Spinal cord (tissue), 10 donors: ENCODE data around the gene SKIC8. TPM values are rescaled to one million over a fixed set of nuclear protein-coding genes. Genes with fewer than 3 reads are reported as not detected.

Source experiments
- DNase-seq, 6 donors: peaks; one replicate each; pipeline versions ENCODE4 v3.0.0 to v3.0.0-alpha.2; 2013 to 2015; ENCODE audit warnings: low spot score in 6 of 6, low read depth in 4 of 6
- H3K27ac ChIP-seq: one replicate; pipeline ENCODE4 v1.5.1; 2013; ENCODE audit warnings: low read depth, low read length, control low read depth
- H3K27me3 ChIP-seq: one replicate; pipeline ENCODE4 v1.6.1; 2013; ENCODE audit warnings: low read length; ENCODE audit not compliant: control insufficient read depth, insufficient read depth
- H3K36me3 ChIP-seq: one replicate; pipeline ENCODE4 v1.6.1; 2013; ENCODE audit warnings: low read length; ENCODE audit not compliant: control insufficient read depth, insufficient read depth
- H3K4me1 ChIP-seq: one replicate; pipeline ENCODE4 v1.6.1; 2013; ENCODE audit warnings: low read length; ENCODE audit not compliant: control insufficient read depth, insufficient read depth
- H3K4me3 ChIP-seq: one replicate; pipeline ENCODE4 v1.5.1; 2013; ENCODE audit warnings: low read depth, low read length, control low read depth
- H3K9me3 ChIP-seq: one replicate; pipeline ENCODE4 v1.6.1; 2013; ENCODE audit warnings: low read length; ENCODE audit not compliant: control insufficient read depth, insufficient read depth
- WGBS: methylation state at CpG from one replicate; pipeline ENCODE4 v1.1.5; 2013; ENCODE audit warnings: missing lambda C conversion rate; ENCODE audit not compliant: insufficient coverage; 5-methylcytosine and 5-hydroxymethylcytosine counted together
- long read RNA-seq, 4 donors: transcript quantifications; one replicate each; lab custom pipeline, GENCODE V29; 2026
- polyA plus RNA-seq, 2 donors: library from polyadenylated mRNA; unstranded; fragments of 120-200 nt; gene quantifications; one replicate each; pipeline ENCODE4 v1.2.1, GENCODE V29; 2013; ENCODE audit not compliant: insufficient read length in 2 of 2
- total RNA-seq, 2 donors: library from RNA; depleted of rRNA in 1 of 2; stranded (reverse); fragments of 120-200 nt in 1 of 2; fragments of >200 nt in 1 of 2; gene quantifications; one replicate each; pipeline versions ENCODE4 v1.2.3 to v1.2.4, GENCODE V29; 2013 to 2014
- donor health status: healthy.

Gene SKIC8
- total RNA-seq (10 to 100 TPM; 71.8 to 89.6 TPM), polyA plus RNA-seq (100 to 1,000 TPM in 1 of 2 donors, 10 to 100 TPM in 1; 97.9 to 104 TPM)
- long read RNA-seq, donor 1, transcript WDR61-203 (2 exons, 927 nt) = minor isoform, 5 of 80 reads
- long read RNA-seq, donor 1, transcript WDR61-201 (11 exons, 1,387 nt) = major isoform, 37 of 80 reads
- long read RNA-seq, donor 1, transcript WDR61-210 (1 exons, 3,629 nt) = minor isoform, 23 of 80 reads
- long read RNA-seq, donor 1, partial matches to known transcripts = 11 of 80 reads
- long read RNA-seq, donor 1, other reads (novel, unspliced or antisense) = 0 of 80 reads
- long read RNA-seq, donor 2, transcript WDR61-201 (11 exons, 1,387 nt) = major isoform, 13 of 20 reads
- long read RNA-seq, donor 2, partial matches to known transcripts = 0 of 20 reads
- long read RNA-seq, donor 2, other reads (novel, unspliced or antisense) = 0 of 20 reads
- long read RNA-seq, donor 3, transcript WDR61-201 (11 exons, 1,387 nt) = major isoform, 18 of 55 reads
- long read RNA-seq, donor 3, partial matches to known transcripts = 31 of 55 reads
- long read RNA-seq, donor 3, other reads (novel, unspliced or antisense) = 0 of 55 reads
- long read RNA-seq, donor 4, transcript WDR61-203 (2 exons, 927 nt) = minor isoform, 6 of 102 reads
- long read RNA-seq, donor 4, transcript WDR61-210 (1 exons, 3,629 nt) = minor isoform, 24 of 102 reads
- long read RNA-seq, donor 4, transcript WDR61-201 (11 exons, 1,387 nt) = major isoform, 51 of 102 reads
- long read RNA-seq, donor 4, partial matches to known transcripts = 17 of 102 reads
- long read RNA-seq, donor 4, other reads (novel, unspliced or antisense) = 0 of 102 reads

GRCh38 chr15:78299101-78299930 is at the start of gene SKIC8:
Gene SKIC8 (minus strand): TSS chr15:78299609. CDS start chr15:78295686, 3,923 bp downstream.
- Histone ChIP-seq H3K4me1 (peaks cover 11% of the 10 kb centered on the region), H3K9me3 (no peaks in the 10 kb centered on the region), H3K4me3 (peak within 1 kb of the TSS; percentile 90), H3K27me3 (peaks cover 10% of the 10 kb centered on the region), H3K27ac (peak within 1 kb of the TSS; percentile 72), H3K36me3 (no peaks in the 10 kb centered on the region)
- DNase-seq = peak; percentile 78 to 98 (median 90)
- WGBS = under 1% methylated on average over 55 of the region's 55 CpGs

DNA sequence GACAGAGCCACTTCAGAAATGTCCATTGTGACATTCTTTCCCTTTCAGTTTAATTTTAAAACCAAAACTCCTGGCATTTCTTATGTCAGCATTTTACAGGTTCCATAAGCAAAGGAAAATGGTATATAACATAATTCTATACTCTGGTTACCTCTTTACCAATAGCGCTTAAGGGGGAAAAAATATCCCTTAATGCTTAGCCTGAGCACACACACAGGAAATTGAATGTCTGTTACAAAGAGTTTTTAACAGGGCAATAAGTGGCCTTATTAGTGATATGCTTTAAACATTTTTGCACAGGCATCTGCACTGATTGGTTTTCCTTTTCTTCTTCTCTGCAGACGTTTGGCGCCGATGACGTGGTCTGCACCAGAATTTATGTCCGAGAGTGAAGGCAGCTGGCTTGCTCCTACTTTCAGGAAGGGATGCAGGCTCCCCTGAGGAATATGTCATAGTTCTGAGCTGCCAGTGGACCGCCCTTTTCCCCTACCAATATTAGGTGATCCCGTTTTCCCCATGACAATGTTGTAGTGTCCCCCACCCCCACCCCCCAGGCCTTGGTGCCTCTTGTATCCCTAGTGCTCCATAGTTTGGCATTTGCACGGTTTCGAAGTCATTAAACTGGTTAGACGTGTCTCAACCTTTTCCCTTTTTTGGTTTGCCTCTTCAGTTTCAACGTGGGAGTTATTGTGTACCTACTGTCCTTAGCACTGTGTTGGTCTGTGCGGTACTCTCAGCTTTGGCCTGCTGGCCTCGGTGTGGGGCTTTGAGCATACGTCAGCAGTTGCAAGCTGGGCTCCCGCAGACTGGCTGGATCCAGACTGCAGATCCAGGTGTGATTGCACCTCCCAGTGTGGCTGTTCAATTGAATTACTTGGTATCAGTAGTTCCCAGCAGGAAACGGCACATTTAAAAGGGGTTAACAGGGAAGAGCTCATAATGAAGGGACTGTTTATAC is 48.5 kb upstream of the SKIC8 start:
- H3K27me3 ChIP-seq = peaks cover 6% of the 10 kb centered on the region
- DNase-seq = peak in 1 of 6 donors; percentile 57
- no peaks in the 10 kb centered on the region for H3K36me3 ChIP-seq
- H3K4me3 ChIP-seq = no peak overlapping the region
- WGBS = 53% methylated on average over 15 of the region's 17 CpGs
- H3K27ac ChIP-seq = no peak overlapping the region
- peaks cover 16% of the 10 kb centered on the region for H3K4me1 ChIP-seq
- H3K9me3 ChIP-seq = no peaks in the 10 kb centered on the region

- 47% methylated on average over 3 of the region's 9 CpGs for WGBS
- H3K4me3 ChIP-seq = no peak overlapping the region
- H3K9me3 ChIP-seq = no peaks in the 10 kb centered on the region
- H3K27ac ChIP-seq = no peak overlapping the region
- DNase-seq = peak in 1 of 6 donors; percentile 42
- H3K4me1 ChIP-seq = peaks cover 26% of the 10 kb centered on the region
- no peaks in the 10 kb centered on the region for H3K36me3 ChIP-seq
- H3K27me3 ChIP-seq = peaks cover 29% of the 10 kb centered on the region
Observed at GRCh38 chr15:78345396-78346125, 46.2 kb upstream of the SKIC8 start.

- WGBS = 37% methylated on average over 9 of the region's 12 CpGs
- Histone ChIP-seq H3K27me3 (peaks cover 49% of the 10 kb centered on the region), H3K4me1 (peaks cover 38% of the 10 kb centered on the region), H3K36me3 (no peaks in the 10 kb centered on the region), H3K4me3 (no peak overlapping the region), H3K9me3 (no peaks in the 10 kb centered on the region), H3K27ac (no peak overlapping the region)
- DNase-seq = peak in 1 of 6 donors; percentile 75
Observed at GRCh38 chr15:78343276-78344060, 44.1 kb upstream of the SKIC8 start.

GRCh38 chr15:78342021-78342420 is 42.6 kb upstream of the SKIC8 start:
- Histone ChIP-seq H3K27me3 (peaks cover 55% of the 10 kb centered on the region), H3K4me1 (peaks cover 27% of the 10 kb centered on the region), H3K4me3 (peak overlapping the region; percentile 69), H3K9me3 (no peaks in the 10 kb centered on the region), H3K27ac (no peak overlapping the region), H3K36me3 (no peaks in the 10 kb centered on the region)
- DNase-seq = peak in 1 of 6 donors; percentile 64
- WGBS = 45% methylated on average over 2 of the region's 5 CpGs

GRCh38 chr15:78341057-78341987 is 41.9 kb upstream of the SKIC8 start:
- H3K27ac ChIP-seq = no peak overlapping the region
- peak in 1 of 6 donors; percentile 80 for DNase-seq

More at GRCh38 chr15:78341057-78341987, 41.9 kb upstream of the SKIC8 start:
- WGBS = 4% methylated on average over 44 of the region's 53 CpGs
- Histone ChIP-seq H3K36me3 (no peaks in the 10 kb centered on the region), H3K27me3 (peaks cover 55% of the 10 kb centered on the region), H3K9me3 (no peaks in the 10 kb centered on the region), H3K4me3 (peak overlapping the region; percentile 69), H3K4me1 (peaks cover 26% of the 10 kb centered on the region)
